Brain microvascular endothelial cell (primary cell): ENCODE data around the gene NKPD1.
A peak's percentile ranks its signal among the peaks of the same experiment; 100 is the strongest.

Source experiments
- DNase-seq: peaks from one replicate; pipeline ENCODE4 v3.0.0-alpha.2; 2020
- H3K27ac ChIP-seq: fragments of 250-450 bp; sonication (Bioruptor Pico); 2 replicates; pipeline ENCODE4 v1.5.1; 2020; ENCODE audit warnings: mild to moderate bottlenecking, moderate library complexity
- H3K27me3 ChIP-seq: fragments of 250-450 bp; sonication (Bioruptor Pico); replicated peaks from 2 replicates; pipeline ENCODE4 v1.5.1; 2020; ENCODE audit warnings: mild to moderate bottlenecking
- H3K36me3 ChIP-seq: fragments of 250-450 bp; sonication (Bioruptor Pico); replicated peaks from 2 replicates; pipeline ENCODE4 v1.5.1; 2020; ENCODE audit warnings: mild to moderate bottlenecking
- H3K4me3 ChIP-seq: 2 replicates; pipeline ENCODE4 v1.5.1; 2011; ENCODE audit warnings: low read depth, mild to moderate bottlenecking, control low read depth, low read length, moderate library complexity
- in situ Hi-C: cut with HindIII; loops from 2 replicates; pipeline ENCODE4 v1.10.0; 2017; ENCODE audit warnings: low sequenced_read_pairs, low pct_ligation_motif_present
- TF ChIP-seq, protein P1 (sequence below): IDR thresholded peaks from 2 replicates; pipeline ENCODE4 v1.5.1; 2011; ENCODE audit warnings: low read depth, mild to moderate bottlenecking, moderate library complexity, low read length, control low read depth, inconsistent platforms; ENCODE audit errors: missing control alignments

NKPD1 gene

DNA sequence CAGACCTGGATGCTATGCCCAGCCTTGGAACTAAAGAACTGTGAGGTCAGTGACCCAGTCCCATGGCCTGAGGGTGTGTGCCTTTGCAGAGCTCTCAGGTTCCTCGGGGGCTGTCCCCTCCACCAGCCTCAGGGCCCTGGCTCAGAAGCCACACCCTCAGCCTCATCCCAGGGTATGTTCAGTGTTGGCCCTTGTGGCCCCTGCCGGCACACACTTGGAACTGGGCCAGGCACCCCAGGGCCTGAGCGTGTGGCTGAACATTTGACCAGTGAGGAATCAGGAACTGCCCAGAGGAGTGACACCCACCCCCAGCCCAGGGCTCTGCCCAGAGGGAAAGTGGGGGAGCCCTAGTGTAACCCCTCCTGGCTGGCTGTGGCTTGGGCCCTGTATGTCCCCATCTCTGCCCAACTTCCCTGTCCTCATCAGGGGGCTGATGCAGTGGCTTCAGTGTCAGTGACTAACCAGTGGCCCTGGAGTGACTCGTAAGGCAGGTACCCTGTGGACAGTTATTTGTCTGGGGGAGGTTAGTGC, 10.0 kb downstream of the NKPD1 start:
- TF ChIP-seq, protein P1, sequence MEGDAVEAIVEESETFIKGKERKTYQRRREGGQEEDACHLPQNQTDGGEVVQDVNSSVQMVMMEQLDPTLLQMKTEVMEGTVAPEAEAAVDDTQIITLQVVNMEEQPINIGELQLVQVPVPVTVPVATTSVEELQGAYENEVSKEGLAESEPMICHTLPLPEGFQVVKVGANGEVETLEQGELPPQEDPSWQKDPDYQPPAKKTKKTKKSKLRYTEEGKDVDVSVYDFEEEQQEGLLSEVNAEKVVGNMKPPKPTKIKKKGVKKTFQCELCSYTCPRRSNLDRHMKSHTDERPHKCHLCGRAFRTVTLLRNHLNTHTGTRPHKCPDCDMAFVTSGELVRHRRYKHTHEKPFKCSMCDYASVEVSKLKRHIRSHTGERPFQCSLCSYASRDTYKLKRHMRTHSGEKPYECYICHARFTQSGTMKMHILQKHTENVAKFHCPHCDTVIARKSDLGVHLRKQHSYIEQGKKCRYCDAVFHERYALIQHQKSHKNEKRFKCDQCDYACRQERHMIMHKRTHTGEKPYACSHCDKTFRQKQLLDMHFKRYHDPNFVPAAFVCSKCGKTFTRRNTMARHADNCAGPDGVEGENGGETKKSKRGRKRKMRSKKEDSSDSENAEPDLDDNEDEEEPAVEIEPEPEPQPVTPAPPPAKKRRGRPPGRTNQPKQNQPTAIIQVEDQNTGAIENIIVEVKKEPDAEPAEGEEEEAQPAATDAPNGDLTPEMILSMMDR: no peak
- in situ Hi-C loops: no loop called here
- no peak for DNase-seq

DNA sequence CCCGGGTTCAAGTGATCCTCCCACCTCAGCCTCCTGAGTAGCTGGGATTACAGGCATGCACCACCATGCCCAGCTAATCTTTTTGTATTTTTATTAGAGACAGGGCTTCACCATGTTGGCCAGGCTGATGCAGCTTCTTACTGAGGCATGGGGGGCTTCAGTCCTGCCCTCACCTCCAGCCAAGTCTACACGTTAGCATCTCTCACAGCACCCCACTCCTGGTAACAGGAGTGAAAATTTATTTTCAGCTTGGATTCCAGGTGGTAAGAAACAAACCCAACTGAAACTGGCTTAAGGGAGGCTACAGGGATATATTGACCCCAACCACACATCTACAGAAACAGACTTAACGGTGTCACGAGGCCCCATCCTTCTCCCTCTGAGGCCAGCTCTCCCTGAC, 10.6 kb downstream of the NKPD1 start:
- H3K27ac ChIP-seq: no peak overlapping the region
- TF ChIP-seq, protein P1: no peak
- peaks cover 10% of the 10 kb centered on the region for H3K27me3 ChIP-seq
- no peak for DNase-seq
- peaks cover 4% of the 10 kb centered on the region for H3K36me3 ChIP-seq
- no peak overlapping the region for H3K4me3 ChIP-seq
- in situ Hi-C loops: no loop called here

More for the DNA sequence above, 10.0 kb downstream of the NKPD1 start:
- no peaks in the 10 kb centered on the region for H3K36me3 ChIP-seq
- no peak overlapping the region for H3K27ac ChIP-seq
- no peak overlapping the region for H3K4me3 ChIP-seq
- peaks cover 10% of the 10 kb centered on the region for H3K27me3 ChIP-seq

DNA sequence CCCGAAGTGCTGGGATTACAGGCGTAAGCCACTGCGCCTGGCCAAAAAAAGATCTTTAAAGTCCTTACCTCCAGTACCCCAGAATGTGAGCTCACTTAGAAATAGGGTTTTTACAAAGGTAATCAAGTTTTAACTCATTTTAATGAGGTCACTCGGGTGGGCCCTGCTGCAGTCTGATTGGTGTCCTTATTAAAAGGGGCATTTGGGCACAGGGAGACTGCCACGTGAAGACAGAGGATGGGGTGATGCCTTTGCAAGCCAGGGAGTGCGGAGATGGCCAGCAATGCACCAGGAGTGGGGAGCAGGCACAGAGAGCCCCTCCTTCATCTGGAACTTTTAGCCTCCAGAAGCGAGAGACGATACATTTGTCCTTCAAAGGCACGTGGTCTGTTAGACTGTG, 11.7 kb downstream of the NKPD1 start:
- TF ChIP-seq, protein P1: no peak
- peaks cover 8% of the 10 kb centered on the region for H3K36me3 ChIP-seq
- DNase-seq: no peak
- peaks cover 10% of the 10 kb centered on the region for H3K27me3 ChIP-seq
- no peak overlapping the region for H3K4me3 ChIP-seq
- in situ Hi-C loops: no loop called here
- H3K27ac ChIP-seq: no peak overlapping the region

DNA sequence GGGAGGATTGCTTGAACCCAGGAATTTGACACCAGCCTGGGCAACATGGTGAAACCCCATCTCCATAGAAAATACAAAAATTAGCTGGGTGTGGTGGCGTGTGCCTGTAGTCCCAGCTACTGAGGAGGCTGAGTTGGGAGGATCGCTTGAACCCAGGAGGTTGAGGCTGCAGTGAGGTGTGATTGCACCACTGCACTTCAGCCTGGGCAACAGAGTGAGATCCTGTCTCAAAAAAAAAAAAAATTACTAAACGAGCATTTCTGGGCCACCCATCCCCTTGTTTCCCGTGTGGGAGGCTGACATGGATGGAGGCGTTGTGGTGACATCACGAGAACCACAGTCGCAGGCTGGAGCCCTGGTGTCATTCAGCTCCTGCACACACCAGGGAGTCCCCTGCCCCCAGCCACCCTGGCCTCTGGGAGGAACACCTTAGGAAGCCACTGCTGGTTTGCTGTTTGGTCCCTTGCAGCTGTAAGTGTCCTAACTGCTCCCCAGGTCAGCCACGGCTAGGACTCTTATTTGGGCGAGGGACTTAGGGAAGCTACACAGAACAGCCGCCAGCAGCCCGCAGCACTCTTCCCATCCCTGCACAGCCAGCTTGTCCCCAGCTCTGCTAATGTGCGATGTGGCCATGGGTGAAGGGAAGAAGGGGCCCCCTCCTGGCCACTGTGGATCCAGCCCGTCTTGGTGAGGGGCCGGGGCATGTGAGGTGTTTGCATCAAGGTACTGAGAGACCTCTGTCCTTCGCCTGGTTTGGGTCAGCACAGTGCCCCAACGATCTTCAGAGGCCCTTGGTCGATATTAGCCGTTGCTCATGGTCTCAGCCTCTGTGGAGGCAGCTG, 12.7 kb downstream of the NKPD1 start:
- Histone ChIP-seq H3K27ac (no peak overlapping the region), H3K4me3 (no peak overlapping the region), H3K27me3 (peaks cover 10% of the 10 kb centered on the region), H3K36me3 (peaks cover 11% of the 10 kb centered on the region)
- TF ChIP-seq, protein P1: peak; percentile 32
- DNase-seq: no peak
- in situ Hi-C loops: no loop called here

DNA sequence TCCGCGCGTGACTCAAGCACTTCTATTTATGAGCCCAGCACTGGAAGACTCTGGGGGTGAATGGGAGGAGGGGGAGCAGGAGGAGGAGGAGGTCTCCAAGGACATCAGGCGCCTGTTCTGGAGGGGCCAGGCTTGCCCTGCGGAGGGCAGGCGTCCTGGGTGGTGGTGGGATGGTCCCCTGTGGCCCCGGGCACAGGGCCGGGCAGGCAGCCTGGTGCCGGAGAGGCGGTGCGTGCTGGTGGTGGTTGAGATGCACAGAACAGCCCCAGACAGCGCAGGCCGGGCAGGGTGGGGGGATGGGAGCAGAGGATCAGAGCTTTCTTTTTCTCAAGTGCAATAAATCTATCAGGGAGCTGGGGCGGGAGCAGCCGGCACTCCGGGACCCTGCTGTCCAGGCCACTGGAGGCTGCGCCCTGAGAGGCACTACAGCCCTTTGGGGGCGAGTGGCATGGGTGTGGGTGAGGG, 14.0 kb downstream of the NKPD1 start:
- TF ChIP-seq, protein P1: no peak
- no peak overlapping the region for H3K4me3 ChIP-seq
- H3K27me3 ChIP-seq: no peaks in the 10 kb centered on the region
- no peak for DNase-seq
- no peak overlapping the region for H3K27ac ChIP-seq
- in situ Hi-C loops: no loop called here
- H3K36me3 ChIP-seq: peaks cover 15% of the 10 kb centered on the region
